HG03175 (cell line): ENCODE measurements around the gene LTF.
"Not testable (repeated sequence)": the region's sequence is repeated elsewhere in the genome, so short reads cannot be mapped to it uniquely, and the experiment has no call there.

Experiments used
- ATAC-seq: cut with Tn5 transposase; IDR thresholded peaks from one replicate; pipeline ENCODE4 v1.9.1; 2021; ENCODE audit warnings: mild to moderate bottlenecking, moderate library complexity; ENCODE audit not compliant: unreplicated experiment

LTF gene

DNA sequence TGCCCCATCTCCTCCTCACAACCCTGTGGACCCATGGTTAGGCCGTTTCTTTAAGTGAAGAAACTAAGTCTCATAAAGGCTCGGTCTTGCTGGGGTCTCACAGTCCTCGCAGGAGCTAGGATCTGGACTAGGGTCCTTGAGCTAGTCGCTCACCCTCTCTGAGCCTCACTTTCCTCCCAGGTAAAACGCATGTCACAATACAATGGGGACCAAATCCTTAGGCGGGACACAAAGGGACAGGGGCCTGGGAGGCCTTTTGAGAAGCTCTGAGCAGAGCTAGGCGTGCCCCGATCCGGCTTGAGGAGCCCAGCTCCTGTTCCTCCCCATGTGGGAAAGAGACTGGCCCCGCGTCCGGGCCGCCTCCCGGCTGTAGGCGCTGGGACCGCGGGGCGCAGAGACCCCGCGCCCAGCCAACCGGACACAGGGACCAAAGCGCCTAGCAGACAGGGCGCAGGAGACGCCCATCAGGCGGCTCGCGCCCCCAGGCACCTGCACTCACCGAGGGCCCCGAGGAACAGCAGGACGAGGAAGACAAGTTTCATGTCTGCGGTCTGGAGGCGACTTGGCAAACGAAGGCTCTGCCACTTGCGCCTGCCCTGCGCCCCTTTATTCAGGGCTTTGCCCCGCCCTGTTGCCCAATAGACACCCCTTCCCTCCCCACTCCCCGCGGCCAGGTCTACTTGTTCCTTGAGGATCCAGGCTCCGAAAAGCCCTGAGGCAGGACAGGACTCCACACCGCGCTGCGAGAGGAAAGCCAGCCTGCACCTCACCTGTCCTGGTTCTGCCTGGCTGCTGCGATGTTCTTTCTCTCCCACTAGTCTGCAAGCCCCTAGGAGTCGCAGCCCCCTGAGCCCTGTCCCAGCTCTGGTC, at the start of gene LTF:
Gene LTF (minus strand): TSS at position 580 of the 870 bp plus-strand sequence. CDS start 38 bp downstream, at position 542.
- no peak for ATAC-seq

GRCh38 chr3:46512191-46512749, 47.6 kb upstream of the LTF start:
- ATAC-seq, result no peak

DNA sequence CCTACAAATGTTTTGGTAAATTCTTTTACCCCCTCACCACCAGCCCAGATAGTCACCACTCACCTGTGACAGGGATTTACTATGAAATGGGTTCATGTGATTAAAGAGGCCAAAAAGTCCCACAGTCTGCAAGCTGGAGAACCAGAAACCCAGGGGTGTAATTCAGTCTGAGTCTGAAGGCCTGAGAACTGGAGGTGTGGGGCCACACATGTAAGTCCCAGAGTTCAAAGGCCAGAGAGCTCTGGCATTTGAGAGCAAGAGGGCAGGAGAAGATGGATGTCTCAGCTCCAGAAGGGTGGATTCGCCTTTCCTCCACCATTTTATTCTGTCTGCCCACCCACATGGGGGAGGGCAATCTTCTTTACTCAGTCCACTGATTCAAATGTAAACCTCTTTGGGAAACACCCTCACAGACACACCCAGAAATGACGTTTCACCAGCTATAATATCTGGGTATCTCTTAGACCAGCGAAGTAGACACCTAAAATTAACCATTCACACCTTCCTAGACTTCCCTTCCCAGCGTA, 45.0 kb upstream of the LTF start:
- no peak for ATAC-seq

GRCh38 chr3:46508850-46509591, 44.3 kb upstream of the LTF start:
- no peak for ATAC-seq

DNA sequence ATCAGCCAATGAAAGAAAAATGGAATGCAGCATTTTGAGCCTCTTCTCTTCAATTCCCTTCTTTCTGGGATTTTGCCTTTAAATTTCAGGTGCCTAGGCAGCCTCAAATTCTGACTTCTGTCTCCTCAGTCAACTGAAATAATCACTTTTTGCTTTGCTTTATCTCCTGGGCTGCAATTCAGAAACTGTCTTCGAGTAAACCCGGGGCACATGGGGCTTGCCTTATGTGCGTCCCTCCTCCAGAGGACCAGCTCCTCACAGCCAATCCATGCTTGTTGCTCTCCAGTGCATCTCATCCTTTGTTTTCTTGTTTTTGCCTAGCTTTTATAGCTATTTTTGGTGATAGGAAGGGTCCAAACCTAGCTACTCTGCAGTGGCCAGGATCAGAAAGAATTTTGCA, 41.8 kb upstream of the LTF start:
- ATAC-seq, result no peak

DNA sequence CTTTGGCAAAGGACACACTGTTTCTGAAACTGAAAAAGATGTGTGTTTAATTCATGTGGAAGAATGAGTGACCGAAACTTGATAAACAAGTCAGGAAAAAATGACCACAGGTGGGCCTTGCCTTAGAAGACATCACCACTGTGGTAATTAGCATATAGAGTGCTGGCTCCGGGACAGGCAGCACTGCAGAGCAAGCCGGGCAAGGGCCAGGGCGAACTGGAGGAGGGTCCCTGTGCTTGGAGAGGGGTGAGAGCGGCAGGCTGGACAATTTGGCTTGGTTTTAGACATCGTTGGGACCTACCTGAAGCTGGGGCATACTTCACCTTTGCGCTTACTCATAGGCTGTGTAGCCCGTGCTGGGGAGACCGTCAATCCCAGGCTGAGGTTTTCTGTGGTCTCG, 41.2 kb upstream of the LTF start:
- ATAC-seq, result no peak

GRCh38 chr3:46504789-46505188, 40.1 kb upstream of the LTF start:
- ATAC-seq, result no peak

GRCh38 chr3:46503200-46503874, 38.6 kb upstream of the LTF start:
- ATAC-seq, result no peak

DNA sequence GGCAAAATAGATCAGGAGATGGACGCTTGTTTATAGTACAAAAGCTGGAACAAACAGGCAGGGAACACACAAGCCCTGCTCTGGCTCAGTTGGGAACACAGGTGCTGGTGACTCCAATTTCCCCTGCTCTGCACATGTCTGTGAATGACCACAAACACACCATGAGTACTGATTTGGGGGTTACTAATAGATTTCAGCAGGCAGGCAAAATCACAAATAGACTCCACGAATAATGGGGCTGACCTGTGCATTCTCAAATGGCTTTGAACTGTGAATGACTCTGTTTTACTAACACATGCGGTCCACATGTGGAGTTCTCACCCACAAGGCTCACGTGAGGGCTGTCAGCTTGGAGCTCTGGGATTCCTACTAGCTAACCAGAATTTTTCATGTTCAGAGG, 37.0 kb upstream of the LTF start:
- ATAC-seq, result no peak

DNA sequence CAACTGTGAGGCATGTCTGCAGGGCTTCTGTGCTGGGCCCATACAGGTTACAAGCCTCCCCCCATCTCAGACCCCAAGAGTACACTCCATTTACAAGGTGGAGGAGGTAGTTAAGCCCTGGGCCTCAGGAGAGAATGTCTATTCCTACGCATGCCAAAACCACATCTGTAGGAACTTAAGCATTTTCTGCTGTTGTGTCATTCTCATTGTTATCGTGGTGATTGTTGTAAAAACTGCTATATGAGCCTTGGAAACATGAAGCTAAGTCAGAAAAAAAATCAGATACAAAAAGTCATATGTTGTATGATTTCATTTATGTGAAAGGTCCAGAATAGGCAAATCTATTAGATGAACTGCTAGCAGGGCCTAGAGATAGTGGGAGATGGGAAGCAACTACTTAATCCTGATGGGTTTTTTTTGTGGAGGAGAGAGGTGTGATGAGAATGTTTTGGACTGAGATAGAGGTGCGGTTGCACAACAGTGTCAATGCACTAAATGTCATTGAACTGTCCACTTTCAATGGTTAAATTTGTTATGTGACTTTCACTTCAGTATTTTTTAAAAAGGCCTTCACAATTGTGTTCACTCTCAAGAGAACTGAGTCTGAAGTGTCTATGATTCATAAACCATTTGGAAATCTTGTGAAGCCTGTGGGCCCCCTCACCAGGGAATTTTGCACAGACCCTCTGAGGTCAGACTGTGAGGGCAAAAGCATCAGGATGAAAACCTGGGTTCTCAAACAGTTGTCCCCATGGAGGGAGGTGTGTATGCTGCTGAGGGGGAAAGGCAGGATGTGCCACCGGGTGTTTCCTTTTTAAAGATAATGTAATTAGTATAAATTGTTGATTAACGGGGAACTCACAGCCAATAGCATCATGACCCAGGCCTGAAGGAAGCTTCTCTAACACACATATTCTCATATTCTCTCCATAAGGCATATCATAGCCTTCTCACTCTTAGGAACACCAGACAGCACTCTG, 36.2 kb upstream of the LTF start:
- ATAC-seq, result no peak

GRCh38 chr3:46498916-46499519, 34.3 kb upstream of the LTF start:
- ATAC-seq, result no peak

DNA sequence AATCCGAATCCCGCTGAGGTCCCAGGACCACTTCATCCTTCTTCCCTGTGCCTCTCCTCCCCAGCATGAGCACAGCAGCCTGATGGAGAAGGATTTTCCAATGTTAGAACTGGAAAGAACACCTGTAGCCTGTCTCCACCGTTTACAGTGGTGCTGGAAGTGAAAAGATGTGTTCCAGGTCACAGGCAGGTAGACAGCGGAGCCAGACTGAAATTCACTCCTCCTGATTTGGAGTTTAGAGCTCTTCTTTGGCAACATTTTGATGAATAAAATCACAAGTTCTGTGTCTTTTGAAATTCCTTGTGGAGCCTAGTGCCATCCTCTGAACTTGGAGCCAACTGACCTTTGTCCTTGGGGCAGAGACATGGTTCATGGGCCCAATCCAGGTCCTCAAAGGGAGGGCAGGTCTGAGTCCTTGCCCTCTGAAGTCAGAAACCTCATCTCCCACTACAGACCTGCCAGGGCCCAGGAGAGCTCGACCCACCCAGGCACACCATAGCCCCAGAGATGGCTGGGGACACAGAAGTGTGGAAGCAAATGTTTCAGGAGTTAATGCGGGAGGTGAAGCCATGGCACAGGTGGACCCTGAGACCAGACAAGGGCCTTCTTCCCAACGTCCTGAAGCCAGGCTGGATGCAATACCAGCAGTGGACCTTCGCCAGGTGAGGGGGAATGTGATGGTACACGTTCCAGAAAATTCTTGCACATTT, 33.0 kb upstream of the LTF start, which contains the start of gene RTP3:
Gene RTP3 (plus strand): TSS at position 421 of the 710 bp plus-strand sequence. CDS start 87 bp downstream, at position 508.
- no peak for ATAC-seq

DNA sequence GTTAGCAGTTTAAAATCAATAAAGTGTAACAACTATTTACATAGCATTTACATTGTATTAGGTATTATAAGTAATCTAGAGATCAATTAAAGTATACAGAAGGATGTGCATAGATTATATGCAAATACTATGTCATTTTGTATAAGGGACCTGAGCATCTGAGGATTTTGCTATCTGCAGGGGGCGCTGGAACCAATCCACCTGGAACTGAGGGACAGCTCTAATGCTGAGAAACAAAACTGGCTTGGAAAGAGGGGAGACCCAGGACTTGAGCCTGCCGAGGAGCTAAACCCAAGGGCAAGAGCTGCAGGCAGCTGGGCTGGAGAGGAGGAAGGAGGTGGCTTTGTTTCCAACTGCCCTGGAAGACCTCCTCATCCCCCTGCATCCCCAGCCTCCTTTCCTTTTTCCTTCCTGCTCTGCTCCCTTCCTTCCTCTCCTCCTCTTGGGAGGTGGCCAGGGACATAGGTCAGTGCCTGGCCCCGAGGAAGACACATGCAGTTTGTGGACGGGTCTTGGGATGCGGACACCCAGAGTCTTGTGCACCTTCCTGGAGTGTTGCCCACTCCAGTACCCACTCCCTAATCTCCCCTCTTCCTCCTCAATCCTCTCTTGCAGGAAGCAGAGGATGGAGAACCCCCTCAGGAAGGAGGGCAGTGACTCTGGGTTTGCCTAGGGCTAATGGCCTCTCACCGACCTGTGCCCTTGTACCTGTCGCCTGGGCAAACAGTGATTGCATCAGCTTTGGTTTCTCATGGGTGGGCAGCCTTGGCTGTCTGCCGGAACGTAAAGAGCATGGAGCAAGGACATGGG, 32.2 kb upstream of the LTF start:
- no peak for ATAC-seq

- ATAC-seq, result no peak
These were observed 31.3 kb upstream of the LTF start for GRCh38 chr3:46495901-46496456.

DNA sequence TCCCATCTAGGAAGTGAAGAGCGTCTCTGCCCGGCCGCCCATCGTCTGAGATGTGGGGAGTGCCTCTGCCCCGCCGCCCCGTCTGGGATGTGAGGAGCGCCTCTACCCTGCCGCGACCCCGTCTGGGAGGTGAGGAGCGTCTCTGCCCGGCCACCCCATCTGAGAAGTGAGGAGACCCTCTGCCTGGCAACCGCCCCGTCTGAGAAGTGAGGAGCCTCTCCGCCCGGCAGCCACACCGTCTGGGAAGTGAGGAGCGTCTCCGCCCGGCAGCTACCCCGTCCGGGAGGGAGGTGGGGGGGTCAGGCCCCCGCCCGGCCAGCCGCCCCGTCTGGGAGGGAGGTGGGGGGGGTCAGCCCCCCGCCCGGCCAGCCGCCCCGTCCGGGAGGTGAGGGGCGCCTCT, 29.8 kb upstream of the LTF start:
- ATAC-seq, result not testable (repeated sequence)

DNA sequence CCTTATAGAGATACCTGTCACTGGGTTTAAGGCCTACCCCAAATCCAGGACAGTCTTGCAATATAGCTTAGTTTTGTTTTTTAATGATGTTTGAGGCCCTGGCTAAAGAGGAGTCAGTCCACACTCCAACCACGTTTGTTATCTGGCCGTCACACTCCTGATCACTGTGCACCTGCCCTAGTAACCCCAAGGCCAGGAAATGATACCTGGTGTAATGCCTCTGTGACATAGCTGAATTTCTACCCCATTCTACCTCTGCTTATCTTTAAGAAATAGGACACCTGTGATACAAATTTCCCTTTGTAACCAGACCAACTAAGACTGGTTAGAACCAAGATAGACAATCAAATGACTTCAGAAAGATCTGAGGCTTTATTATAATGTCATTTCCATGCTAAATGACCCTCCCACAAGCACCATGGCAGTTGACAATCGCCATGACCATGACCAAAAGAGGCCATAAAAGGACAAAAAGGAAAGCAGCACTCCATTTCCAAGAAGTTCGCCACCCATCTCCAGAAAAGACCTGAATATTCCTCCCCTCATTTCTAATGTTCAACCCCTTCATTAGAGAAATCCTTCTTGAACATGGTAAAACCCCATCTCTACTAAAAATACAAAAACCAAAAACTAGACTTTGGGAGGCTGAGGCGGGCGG, 28.3 kb upstream of the LTF start:
- no peak for ATAC-seq
